Inflammatory macrophage (primary cell): ENCODE results near the gene DYSF.

Experiments
- DNase-seq, 2 donors: peaks; one replicate each; pipeline ENCODE4 v3.0.0-alpha.2; 2020 to 2022

DYSF gene

GRCh38 chr2:71456617-71457016 is 3.3 kb downstream of the DYSF start:
- no peak for DNase-seq

GRCh38 chr2:71457123-71457915 is 4.0 kb downstream of the DYSF start:
- no peak for DNase-seq

DNA sequence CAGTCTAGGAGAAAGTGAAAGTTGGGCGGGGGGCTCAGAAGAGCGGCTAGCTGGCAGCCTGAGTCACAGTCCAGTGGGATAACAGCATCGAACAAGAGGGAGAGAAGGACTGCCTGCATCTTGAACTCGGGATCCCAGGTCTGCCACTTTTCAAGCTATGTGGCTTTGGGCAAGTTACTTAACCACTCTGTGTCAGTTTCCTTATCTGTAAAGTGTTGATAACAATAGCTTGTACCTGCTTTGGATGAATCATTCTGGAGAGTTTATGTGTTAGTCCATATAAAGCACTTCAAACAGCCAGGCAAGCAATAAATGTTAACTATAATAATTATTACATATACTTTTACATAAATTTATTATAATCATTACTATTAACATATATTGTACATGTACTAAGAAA is 4.6 kb downstream of the DYSF start:
- DNase-seq: no peak

GRCh38 chr2:71458413-71459083 is 5.2 kb downstream of the DYSF start:
- no peak for DNase-seq

- DNase-seq: no peak
Observed at GRCh38 chr2:71459084-71459431, 5.7 kb downstream of the DYSF start.

GRCh38 chr2:71460056-71460455 is 6.7 kb downstream of the DYSF start:
- no peak for DNase-seq

DNA sequence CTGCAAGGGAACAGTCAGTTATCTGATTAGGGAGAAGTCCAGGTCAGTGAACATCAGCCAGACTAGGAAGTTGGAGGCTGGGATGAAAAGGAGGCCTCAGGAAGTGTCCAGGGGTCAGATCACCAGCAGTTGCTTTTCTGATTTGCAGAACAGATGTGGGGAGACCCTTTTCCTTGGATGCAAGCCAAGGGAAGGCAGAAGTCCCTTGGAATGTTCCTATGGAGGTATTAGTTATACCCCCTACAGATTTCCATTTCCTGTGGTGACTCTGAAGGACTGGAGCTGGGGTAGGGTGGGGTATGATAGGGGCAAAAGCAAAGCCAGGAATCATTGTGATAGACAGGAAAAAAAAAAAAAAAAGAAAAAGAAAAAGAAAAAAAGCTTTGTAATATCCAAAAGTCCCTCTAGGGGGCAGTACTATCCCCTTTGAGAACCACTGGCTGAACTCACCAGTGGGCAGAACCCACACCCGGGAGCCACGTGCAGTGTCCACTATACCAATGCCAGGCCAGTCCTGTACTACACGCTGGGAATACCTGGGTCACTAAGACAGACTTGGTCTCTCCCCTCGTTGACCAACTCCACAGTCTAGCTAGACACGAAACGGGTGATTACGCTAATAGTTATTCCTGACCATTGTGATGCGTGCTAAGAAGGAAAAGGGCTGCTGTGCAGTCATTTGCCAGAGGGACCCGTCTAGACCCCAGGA is 7.4 kb downstream of the DYSF start:
- peak; percentile 32 to 64 for DNase-seq

DNA sequence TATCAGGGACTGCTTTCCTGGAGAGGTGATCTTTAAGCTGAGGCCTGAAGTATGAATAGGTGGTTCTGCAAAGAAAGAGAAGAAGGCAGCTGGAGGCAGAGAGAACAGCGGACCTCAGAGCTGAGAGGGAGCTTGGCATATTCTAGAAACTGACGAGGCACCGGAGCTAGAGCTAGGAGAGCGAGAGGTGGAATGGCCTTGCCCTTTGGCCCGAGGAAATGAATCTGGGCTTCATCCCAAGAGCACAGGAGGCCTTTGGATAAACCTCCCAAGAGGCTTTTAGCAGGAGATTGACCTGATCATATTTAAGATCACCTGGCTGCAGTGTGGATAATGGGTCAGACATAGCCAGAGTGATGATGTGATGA is 7.9 kb downstream of the DYSF start:
- no peak for DNase-seq

GRCh38 chr2:71462056-71462605 is 8.8 kb downstream of the DYSF start:
- DNase-seq: no peak

DNA sequence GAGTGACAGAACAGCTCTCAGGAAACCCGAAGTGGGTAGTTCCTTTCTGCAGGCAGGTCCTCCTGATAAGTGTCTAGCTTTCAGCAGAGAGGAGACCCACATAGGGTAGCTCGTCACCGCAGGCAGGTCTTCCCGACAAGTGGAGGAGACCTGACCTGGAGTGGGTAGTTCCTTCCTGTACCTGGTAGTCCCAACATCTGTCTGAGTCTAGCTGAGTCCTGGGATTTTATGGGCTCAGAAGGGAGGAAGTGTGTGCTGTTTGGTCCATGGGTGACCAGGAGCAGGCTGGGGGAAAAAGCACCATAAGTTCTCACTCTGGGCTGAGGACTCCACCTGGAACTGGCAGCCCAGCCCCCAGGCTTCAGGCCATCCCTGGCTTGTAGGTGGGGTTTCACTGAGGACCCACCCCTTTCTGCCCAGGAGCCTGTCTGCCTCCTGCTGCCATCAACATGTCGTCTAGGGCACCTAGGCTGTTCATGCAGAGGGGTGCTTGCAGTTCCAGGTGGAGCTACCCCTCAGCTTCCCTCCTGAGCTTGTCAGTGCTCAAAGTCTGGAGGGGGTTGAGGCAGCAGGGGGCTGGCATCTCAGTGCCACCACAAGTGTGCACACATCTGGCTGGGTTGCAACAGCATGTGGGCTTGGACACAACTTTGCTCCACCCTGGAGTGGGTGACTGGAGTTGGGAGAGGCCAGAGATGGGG is 9.4 kb downstream of the DYSF start:
- DNase-seq: no peak

DNA sequence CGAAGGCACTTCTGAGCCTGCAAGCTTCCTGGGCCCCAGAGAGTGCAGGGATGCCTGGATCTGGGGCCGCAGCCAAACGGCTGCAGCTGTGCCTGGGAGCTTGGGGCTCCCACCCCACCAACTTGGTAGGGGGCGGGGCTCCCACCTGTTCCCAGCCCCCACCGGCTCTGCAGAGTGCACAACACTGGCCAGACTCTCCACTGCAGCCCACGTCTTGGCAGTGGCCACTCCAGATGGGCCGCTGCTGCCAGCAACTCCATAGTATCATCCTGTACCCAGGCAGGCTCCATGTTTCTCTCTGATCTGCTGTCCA is 9.9 kb downstream of the DYSF start:
- no peak for DNase-seq

DNA sequence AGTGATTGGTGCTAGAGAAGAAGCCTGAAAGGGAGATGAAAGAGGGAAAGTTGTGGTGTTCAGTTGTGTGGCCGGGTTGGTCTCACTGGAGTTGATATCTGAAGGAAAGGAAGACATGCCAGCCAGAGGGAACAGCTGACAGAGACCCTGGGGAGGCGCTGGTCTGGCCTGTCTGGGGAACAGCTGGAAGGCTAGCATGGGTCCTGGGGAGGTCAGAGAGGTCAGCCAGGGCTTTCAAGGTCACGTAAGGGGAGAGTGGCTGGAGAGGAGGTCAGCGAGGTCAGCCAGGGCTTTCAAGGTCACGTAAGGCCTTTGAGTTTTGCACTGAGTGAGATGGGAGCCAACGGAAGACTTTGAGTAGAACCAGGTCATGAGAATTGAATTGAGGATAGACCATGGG is 11.0 kb downstream of the DYSF start:
- no peak for DNase-seq

GRCh38 chr2:71465356-71465755 is 12.0 kb downstream of the DYSF start:
- no peak for DNase-seq

- DNase-seq: no peak
Observed at GRCh38 chr2:71465961-71466300, 12.6 kb downstream of the DYSF start.

GRCh38 chr2:71466301-71467179 is 13.2 kb downstream of the DYSF start:
- DNase-seq: peak; percentile 21 to 35

GRCh38 chr2:71467180-71467815 is 13.9 kb downstream of the DYSF start:
- no peak for DNase-seq

- no peak for DNase-seq
Observed at GRCh38 chr2:71468279-71469015, 15.1 kb downstream of the DYSF start.

DNA sequence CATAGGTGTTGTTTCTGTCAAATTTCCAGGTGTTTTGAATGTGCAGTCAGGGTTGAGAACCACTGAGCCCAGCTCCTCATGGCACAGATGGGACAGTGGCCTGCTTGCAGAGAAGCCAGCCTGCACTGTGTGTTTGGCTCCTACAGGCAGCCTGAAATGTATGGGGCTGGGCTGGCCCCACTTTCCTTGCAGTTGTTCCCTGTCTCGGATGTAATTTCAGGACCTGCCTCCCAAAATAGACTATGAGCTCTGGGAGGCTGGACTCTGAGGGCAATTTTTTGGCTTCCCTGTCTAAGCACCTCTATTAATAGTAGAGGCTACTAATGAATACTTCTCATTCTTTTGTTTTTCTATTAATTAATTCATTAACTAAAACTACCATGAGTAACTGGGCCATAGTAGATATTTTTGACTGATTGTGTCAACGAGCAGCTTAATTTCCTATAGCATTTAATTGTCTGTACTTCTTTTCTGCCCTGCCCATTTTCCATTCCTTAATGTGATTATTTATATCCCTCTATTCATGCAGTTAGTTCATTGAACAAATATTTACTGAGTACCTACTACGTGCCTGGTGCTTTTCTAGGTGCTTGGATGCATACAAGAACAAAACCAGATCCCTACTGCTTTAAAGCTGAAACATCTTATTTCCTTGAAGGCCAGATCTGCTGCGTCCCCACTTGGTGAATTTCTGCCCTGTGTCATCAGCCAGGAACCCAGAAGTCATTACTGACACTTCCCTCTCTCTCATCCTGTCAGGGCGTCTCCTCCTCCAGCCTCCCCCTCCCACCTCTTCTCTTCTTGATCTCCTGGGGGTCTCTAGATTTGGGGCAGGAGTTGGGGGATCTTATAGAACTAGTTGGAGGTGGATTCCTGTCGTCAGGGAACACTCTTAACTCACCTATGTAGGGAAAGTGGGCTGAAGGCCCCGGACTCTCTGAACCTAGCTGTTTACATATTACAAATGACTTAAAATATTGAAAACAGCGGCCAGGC is 16.3 kb downstream of the DYSF start:
- peak in 1 of 2 donors; percentile 27 for DNase-seq

DNA sequence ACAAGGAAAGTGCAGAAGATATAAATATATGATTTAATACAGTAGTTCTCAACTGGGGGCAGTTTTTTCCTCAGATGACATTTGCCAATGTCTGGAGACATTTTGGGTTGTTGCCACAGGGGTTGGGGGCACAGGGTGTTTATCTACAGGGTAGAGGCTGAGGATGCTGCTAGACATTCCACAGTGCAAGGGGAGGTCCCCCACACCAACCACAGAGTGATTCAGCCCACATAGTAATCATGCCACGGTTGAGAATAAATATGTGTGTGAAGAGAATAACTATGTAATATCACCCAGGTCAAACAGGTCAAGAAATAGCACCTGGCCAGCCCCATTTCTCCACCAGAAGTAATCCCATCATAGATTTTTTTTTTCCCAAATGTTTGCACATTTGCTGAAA is 17.9 kb downstream of the DYSF start:
- DNase-seq: no peak

GRCh38 chr2:71472019-71472418 is 18.7 kb downstream of the DYSF start:
- no peak for DNase-seq
